Trophoblast cell (in vitro differentiated cells and primary cell): ENCODE results near the gene GJD4.

Experiments used
- DNase-seq, 2 donors: peaks; one replicate each; pipeline ENCODE4 v3.0.0-alpha.2; 2016
- H2AFZ ChIP-seq: 2 replicates; pipeline ENCODE4 v1.6.1; 2013; ENCODE audit warnings: low read length, moderate library complexity, mild to moderate bottlenecking; ENCODE audit not compliant: insufficient read depth, poor library complexity
- H2AK5ac ChIP-seq: 2 replicates; pipeline ENCODE4 v1.6.1; 2013; ENCODE audit warnings: mild to moderate bottlenecking, low read length
- H2BK120ac ChIP-seq: 2 replicates; pipeline ENCODE4 v1.6.1; 2013; ENCODE audit warnings: low read length, mild to moderate bottlenecking, moderate library complexity; ENCODE audit not compliant: insufficient read depth, poor library complexity
- H2BK12ac ChIP-seq: 2 replicates; pipeline ENCODE4 v1.6.1; 2013; ENCODE audit warnings: mild to moderate bottlenecking, low read length, moderate library complexity
- H2BK5ac ChIP-seq: 2 replicates; pipeline ENCODE4 v1.6.1; 2013; ENCODE audit warnings: low read length, low read depth, moderate library complexity, mild to moderate bottlenecking; ENCODE audit not compliant: poor library complexity
- H3K14ac ChIP-seq: 2 replicates; pipeline ENCODE4 v1.6.1; 2013; ENCODE audit warnings: mild to moderate bottlenecking, low read length
- H3K18ac ChIP-seq: 2 replicates; pipeline ENCODE4 v1.6.1; 2013; ENCODE audit warnings: mild to moderate bottlenecking, low read length
- H3K23ac ChIP-seq: 2 replicates; pipeline ENCODE4 v1.6.1; 2013; ENCODE audit warnings: low read length
- H3K27ac ChIP-seq: 2 replicates; pipeline ENCODE4 v1.5.1; 2013; ENCODE audit warnings: low read depth, mild to moderate bottlenecking, inconsistent platforms, low read length, moderate library complexity
- H3K27me3 ChIP-seq: 2 replicates; pipeline ENCODE4 v1.6.1; 2013; ENCODE audit warnings: inconsistent platforms, mild to moderate bottlenecking, low read length, moderate library complexity; ENCODE audit not compliant: insufficient read depth
- H3K36me3 ChIP-seq, 2 experiments: 1 replicate in 1 of 2; 2 replicates in 1 of 2; pipeline ENCODE4 v1.6.1; 2013; ENCODE audit warnings: low read length in 2 of 2, mild to moderate bottlenecking in 2 of 2, moderate library complexity in 1 of 2; ENCODE audit not compliant: insufficient read depth in 2 of 2, control insufficient read depth in 1 of 2
- H3K4ac ChIP-seq: 2 replicates; pipeline ENCODE4 v1.6.1; 2013; ENCODE audit warnings: low read depth, mild to moderate bottlenecking, low read length, moderate library complexity
- H3K4me1 ChIP-seq, 2 experiments: 1 replicate in 1 of 2; 2 replicates in 1 of 2; pipeline ENCODE4 v1.6.1; 2013; ENCODE audit warnings: low read length in 2 of 2, mild to moderate bottlenecking in 2 of 2, moderate library complexity in 1 of 2; ENCODE audit not compliant: insufficient read depth in 2 of 2, control insufficient read depth in 1 of 2
- H3K4me2 ChIP-seq: 2 replicates; pipeline ENCODE4 v1.6.1; 2013; ENCODE audit warnings: inconsistent platforms, mild to moderate bottlenecking, low read length, moderate library complexity
- H3K4me3 ChIP-seq: 2 replicates; pipeline ENCODE4 v1.5.1; 2013; ENCODE audit warnings: mild to moderate bottlenecking, low read depth, low read length, inconsistent platforms
- H3K79me1 ChIP-seq: one replicate; pipeline ENCODE4 v1.6.1; 2013; ENCODE audit warnings: low read length
- H3K79me2 ChIP-seq: 2 replicates; pipeline ENCODE4 v1.6.1; 2013; ENCODE audit warnings: low read length, mild to moderate bottlenecking; ENCODE audit not compliant: control insufficient read depth, insufficient read depth, poor library complexity
- H3K9ac ChIP-seq: 2 replicates; pipeline ENCODE4 v1.6.1; 2013; ENCODE audit warnings: mild to moderate bottlenecking, low read length
- H3K9me3 ChIP-seq: 2 replicates; pipeline ENCODE4 v1.6.1; 2013; ENCODE audit warnings: low read depth, mild to moderate bottlenecking, control low read depth, inconsistent platforms, low read length; ENCODE audit not compliant: insufficient read depth
- H4K12ac ChIP-seq: 2 replicates; pipeline ENCODE4 v1.6.1; 2013; ENCODE audit warnings: low read depth, mild to moderate bottlenecking, low read length, moderate library complexity
- H4K8ac ChIP-seq: 2 replicates; pipeline ENCODE4 v1.6.1; 2013; ENCODE audit warnings: low read depth, mild to moderate bottlenecking, low read length, moderate library complexity
- H4K91ac ChIP-seq: one replicate; pipeline ENCODE4 v1.6.1; 2013; ENCODE audit warnings: low read depth, mild to moderate bottlenecking, low read length, moderate library complexity
- WGBS: extraction: QIAGEN DNeasy Blood & Tissue Kit; methylation state at CpG from one replicate; pipeline ENCODE4 v1.1.7; 2013; ENCODE audit warnings: missing lambda C conversion rate; ENCODE audit not compliant: insufficient read length, insufficient coverage; ENCODE audit errors: extremely low coverage; 5-methylcytosine and 5-hydroxymethylcytosine counted together

GJD4 gene

DNA sequence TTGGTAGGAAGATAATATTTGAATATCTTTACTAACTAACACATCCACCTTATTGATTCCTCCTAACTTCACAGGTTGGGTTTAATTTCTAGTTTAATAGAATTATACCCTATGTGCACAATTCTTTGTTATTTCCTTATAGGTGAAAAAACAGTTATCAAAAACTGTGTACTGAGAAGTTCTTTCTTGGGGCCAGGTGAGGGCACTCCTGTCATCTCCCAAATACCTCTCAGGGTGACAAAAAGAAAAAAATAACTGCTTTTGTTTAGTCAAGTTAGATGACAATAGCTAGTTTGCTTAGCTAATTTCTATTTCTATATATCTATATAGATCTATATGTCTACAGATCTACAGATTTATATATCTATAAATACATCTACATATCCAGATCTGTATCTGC, 26.9 kb downstream of the GJD4 start:
- no peak overlapping the region for H3K9ac ChIP-seq
- H2BK120ac ChIP-seq = no peak overlapping the region
- H3K23ac ChIP-seq = no peak overlapping the region
- no peak overlapping the region for H4K91ac ChIP-seq
- no peak overlapping the region for H3K27ac ChIP-seq
- H3K4me3 ChIP-seq = no peak overlapping the region
- H3K4me1 ChIP-seq = no peaks in the 10 kb centered on the region
- no peak overlapping the region for H2AFZ ChIP-seq
- no peak overlapping the region for H2BK5ac ChIP-seq
- no peaks in the 10 kb centered on the region for H3K9me3 ChIP-seq
- H2AK5ac ChIP-seq = no peak overlapping the region
- no peak overlapping the region for H4K8ac ChIP-seq
- no peaks in the 10 kb centered on the region for H3K79me1 ChIP-seq
- no peak for DNase-seq
- no peak overlapping the region for H3K4me2 ChIP-seq
- no peak overlapping the region for H3K14ac ChIP-seq
- H4K12ac ChIP-seq = no peak overlapping the region
- H3K36me3 ChIP-seq = no peaks in the 10 kb centered on the region
- H3K4ac ChIP-seq = no peak overlapping the region
- H2BK12ac ChIP-seq = no peak overlapping the region
- no peaks in the 10 kb centered on the region for H3K27me3 ChIP-seq
- no peak overlapping the region for H3K18ac ChIP-seq
- peaks cover 2% of the 10 kb centered on the region for H3K79me2 ChIP-seq

- H3K79me1 ChIP-seq = no peaks in the 10 kb centered on the region
- no peak overlapping the region for H4K8ac ChIP-seq
- H3K9ac ChIP-seq = no peak overlapping the region
- H3K36me3 ChIP-seq = no peaks in the 10 kb centered on the region
- peaks cover 2% of the 10 kb centered on the region for H3K79me2 ChIP-seq
- no peaks in the 10 kb centered on the region for H3K4me1 ChIP-seq
- no peak overlapping the region for H3K4me3 ChIP-seq
- no peaks in the 10 kb centered on the region for H3K27me3 ChIP-seq
- DNase-seq = no peak
- H3K23ac ChIP-seq = no peak overlapping the region
- H2BK12ac ChIP-seq = peak overlapping the region; percentile 52
- no peaks in the 10 kb centered on the region for H3K9me3 ChIP-seq
- no CpG with 5 or more reads among the region's 12 CpGs for WGBS
- H3K4ac ChIP-seq = no peak overlapping the region
- H2BK120ac ChIP-seq = no peak overlapping the region
- H2AK5ac ChIP-seq = no peak overlapping the region
- no peak overlapping the region for H2AFZ ChIP-seq
- H4K91ac ChIP-seq = no peak overlapping the region
- no peak overlapping the region for H3K27ac ChIP-seq
- H3K18ac ChIP-seq = no peak overlapping the region
- H3K14ac ChIP-seq = peak overlapping the region; percentile 29
- H4K12ac ChIP-seq = no peak overlapping the region
- H2BK5ac ChIP-seq = no peak overlapping the region
- H3K4me2 ChIP-seq = no peak overlapping the region
Observed at GRCh38 chr10:35633006-35633980, 28.2 kb downstream of the GJD4 start.

DNA sequence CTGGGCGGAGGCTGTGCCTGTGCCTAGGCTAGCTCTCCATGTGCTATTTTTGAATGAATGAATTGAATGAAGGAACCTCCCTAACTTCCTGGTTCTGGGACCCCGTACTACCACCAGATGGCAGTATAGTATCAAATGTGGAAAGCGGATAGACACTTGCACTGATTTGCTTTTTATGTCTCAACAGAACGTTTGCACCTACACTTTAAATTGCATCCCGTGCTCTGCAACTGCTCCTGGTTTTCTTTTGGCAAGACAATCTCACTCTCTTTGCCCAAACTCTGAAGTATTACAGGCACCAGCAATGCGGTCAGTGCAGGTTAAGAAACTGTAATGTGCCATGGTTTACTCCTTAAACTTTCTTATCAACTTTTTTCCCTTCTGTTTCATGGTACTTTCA, 30.4 kb downstream of the GJD4 start:
- Histone ChIP-seq H3K4me3 (no peak overlapping the region), H3K4ac (no peak overlapping the region), H3K36me3 (peaks cover 0 to 4% of the 10 kb centered on the region in 2 experiments), H2BK12ac (no peak overlapping the region), H3K4me1 (peaks cover 11% of the 10 kb centered on the region in 2 experiments), H3K23ac (no peak overlapping the region), H3K9ac (no peak overlapping the region), H3K9me3 (peaks cover 6% of the 10 kb centered on the region), H3K79me1 (peaks cover 5% of the 10 kb centered on the region), H3K14ac (no peak overlapping the region), H2BK5ac (no peak overlapping the region), H3K4me2 (no peak overlapping the region), H2AK5ac (no peak overlapping the region), H3K27me3 (no peaks in the 10 kb centered on the region), H3K79me2 (peaks cover 6% of the 10 kb centered on the region), H2BK120ac (no peak overlapping the region), H4K91ac (no peak overlapping the region), H4K12ac (no peak overlapping the region), H3K18ac (no peak overlapping the region), H2AFZ (no peak overlapping the region), H3K27ac (no peak overlapping the region), H4K8ac (no peak overlapping the region)
- WGBS = no CpG with 5 or more reads among the region's 6 CpGs
- DNase-seq = peak; percentile 34 to 88

DNA sequence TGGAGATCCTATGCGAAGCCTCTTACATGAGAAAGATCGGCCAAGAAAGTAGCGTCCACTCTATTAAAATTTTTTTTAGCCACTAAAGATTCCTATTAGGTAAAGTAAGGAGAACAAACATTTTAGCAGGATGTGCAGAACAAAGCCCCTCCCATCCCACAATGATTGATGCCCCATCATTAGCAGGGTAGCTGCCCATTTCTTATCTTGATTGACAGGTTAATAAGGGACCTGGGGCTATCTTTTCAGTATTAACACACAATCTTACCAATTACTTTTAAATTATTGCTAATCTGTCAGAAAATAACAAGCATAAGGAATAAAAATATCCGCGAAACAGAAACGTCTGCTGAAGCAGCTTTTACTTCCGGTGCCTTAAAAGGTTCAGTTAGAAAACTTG, 31.8 kb downstream of the GJD4 start:
- Histone ChIP-seq H2BK5ac (no peak overlapping the region), H3K4me1 (peaks cover 11 to 12% of the 10 kb centered on the region in 2 experiments), H3K14ac (no peak overlapping the region), H2AFZ (no peak overlapping the region), H4K91ac (no peak overlapping the region), H3K27ac (no peak overlapping the region), H3K27me3 (no peaks in the 10 kb centered on the region), H3K36me3 (peaks cover 0 to 4% of the 10 kb centered on the region in 2 experiments), H2AK5ac (no peak overlapping the region), H3K9me3 (peaks cover 6% of the 10 kb centered on the region), H3K18ac (no peak overlapping the region), H4K8ac (no peak overlapping the region), H2BK12ac (no peak overlapping the region), H3K9ac (no peak overlapping the region), H3K4ac (no peak overlapping the region), H3K79me1 (peaks cover 15% of the 10 kb centered on the region), H3K4me3 (no peak overlapping the region), H3K4me2 (no peak overlapping the region), H3K23ac (no peak overlapping the region), H2BK120ac (no peak overlapping the region), H4K12ac (no peak overlapping the region), H3K79me2 (peaks cover 6% of the 10 kb centered on the region)
- DNase-seq = no peak
- no CpG with 5 or more reads among the region's 7 CpGs for WGBS
